Heart left ventricle (tissue), 13 donors: Measurements from ENCODE around the gene CDC26.

ENCODE experiments used
- POLR2A ChIP-seq, 2 donors: fragments of 450-650 bp; IDR thresholded peaks; one replicate each; pipeline ENCODE4 v1.6.1; 2017; ENCODE audit warnings: antibody characterized with exemption in 2 of 2, mild to moderate bottlenecking in 2 of 2, moderate library complexity in 2 of 2
- TF ChIP-seq, protein P1 (sequence below), 12 donors: fragments of 200-600 bp; sonication (generic) in 4 of 12; IDR thresholded peaks; one replicate each; pipeline versions ENCODE4 v1.5.0 to v1.8.0; 2018 to 2022; ENCODE audit warnings: antibody characterized with exemption in 12 of 12, mild to moderate bottlenecking in 5 of 12
- donor health status: ischemic (EF 13 %, LVEDD 7.1; RV severe dilation, severe dysfunction).
- donor health status: DM: no; HTN: yes; CAD: no.
- donor health status: DM: no; HTN: no; CAD: no.
- donor health status: ischemic (EF 25% LVEDD 6.9; RV normal size, moderate dysfunction).
- donor health status: ischemic (EF 25% LVEDD 5.7; RV mildly dilated, moderate dysfunction).
- donor health status: ischemic (EF 35%, LVEDD 5.7; RV mildly dilated, moderate dysfunction).
- donor health status: nonischemic (EF 11% LVEDD 7.7; RV severe dilation, severe dysfunction).
- donor health status: DM: yes; HTN: yes; CAD: no.
- donor health status: PGD.
- donor health status: ischemic (EF 29% LVEDD 5.4; RV normal size, mild dysfunction).
- donor health status: nonischemic (EF 23%, LVEDD 6.1; RV moderate dilation, normal function).

DNA sequence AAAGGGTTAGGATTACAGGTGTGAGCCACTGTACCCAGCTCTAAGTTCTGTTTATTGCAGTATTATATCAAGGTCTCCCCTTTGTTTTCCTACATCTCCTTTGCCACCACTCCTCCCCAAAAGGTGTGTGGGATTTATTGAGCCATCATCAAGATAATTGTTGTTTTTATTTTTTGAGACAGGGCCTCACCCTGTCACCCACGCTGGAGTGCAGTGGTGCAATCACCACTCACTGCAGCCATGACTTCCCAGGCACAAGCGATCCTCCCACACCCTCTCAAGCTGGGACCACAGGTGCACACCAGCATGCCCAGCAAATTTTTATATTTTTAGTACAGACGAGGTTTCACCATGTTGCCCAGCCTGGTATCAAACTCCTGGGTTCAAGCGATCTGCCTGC is 29.5 kb downstream of the CDC26 start:
- TF ChIP-seq, protein P1, sequence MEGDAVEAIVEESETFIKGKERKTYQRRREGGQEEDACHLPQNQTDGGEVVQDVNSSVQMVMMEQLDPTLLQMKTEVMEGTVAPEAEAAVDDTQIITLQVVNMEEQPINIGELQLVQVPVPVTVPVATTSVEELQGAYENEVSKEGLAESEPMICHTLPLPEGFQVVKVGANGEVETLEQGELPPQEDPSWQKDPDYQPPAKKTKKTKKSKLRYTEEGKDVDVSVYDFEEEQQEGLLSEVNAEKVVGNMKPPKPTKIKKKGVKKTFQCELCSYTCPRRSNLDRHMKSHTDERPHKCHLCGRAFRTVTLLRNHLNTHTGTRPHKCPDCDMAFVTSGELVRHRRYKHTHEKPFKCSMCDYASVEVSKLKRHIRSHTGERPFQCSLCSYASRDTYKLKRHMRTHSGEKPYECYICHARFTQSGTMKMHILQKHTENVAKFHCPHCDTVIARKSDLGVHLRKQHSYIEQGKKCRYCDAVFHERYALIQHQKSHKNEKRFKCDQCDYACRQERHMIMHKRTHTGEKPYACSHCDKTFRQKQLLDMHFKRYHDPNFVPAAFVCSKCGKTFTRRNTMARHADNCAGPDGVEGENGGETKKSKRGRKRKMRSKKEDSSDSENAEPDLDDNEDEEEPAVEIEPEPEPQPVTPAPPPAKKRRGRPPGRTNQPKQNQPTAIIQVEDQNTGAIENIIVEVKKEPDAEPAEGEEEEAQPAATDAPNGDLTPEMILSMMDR (IDR thresholded peaks at IDR 0.05), result no peak
- no peak for TF ChIP-seq POLR2A (IDR thresholded peaks at IDR 0.05)
